ENCODE measurements around the gene SLC52A3. TPM values are rescaled to one million over a fixed set of nuclear protein-coding genes. Genes with fewer than 3 reads are reported as not detected.
"Not testable (repeated sequence)": the region's sequence is repeated elsewhere in the genome, so short reads cannot be mapped to it uniquely, and the experiment has no call there.

Gene SLC52A3
- total RNA-seq, 2 donors from 2014 or later = 15.6 to 19.7 TPM

- no peak for TF ChIP-seq CTCF (IDR thresholded peaks at IDR 0.05)
- Histone ChIP-seq H3K9ac (ENCODE audit: low read depth in 2 of 2, low read length in 2 of 2) (no peak overlapping the region), H3K36me3 (no peaks in the 10 kb centered on the region), H3K27ac (no peak overlapping the region), H3K9me3 (no peaks in the 10 kb centered on the region), H3K4me3 (no peak overlapping the region), H3K4me1 (no peaks in the 10 kb centered on the region), H3K27me3 (no peaks in the 10 kb centered on the region)
- intact Hi-C loops (cut with DNase I) = no loop called here
- DNase-seq = no peak
Observed at GRCh38 chr20:805713-806112, 37.4 kb upstream of the SLC52A3 start.

DNA sequence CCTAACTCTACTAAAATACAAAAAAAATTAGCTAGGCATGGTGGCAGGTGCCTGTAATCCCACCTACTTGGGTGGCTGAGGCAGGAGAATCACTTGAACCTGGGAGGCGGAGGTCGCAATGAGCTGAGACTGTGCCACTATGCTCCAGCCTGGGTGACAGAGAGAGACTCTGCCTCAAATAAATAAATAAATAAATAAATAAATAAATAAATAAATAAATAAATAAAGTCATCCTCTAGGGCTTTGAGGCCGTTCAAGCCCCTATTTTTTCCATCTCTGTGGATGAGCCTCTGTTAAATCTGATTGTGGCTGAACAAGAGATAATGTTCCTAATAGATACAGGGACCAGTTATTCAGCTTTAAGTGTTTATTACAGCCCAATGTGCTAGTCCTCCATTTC lies 33.4 kb upstream of the SLC52A3 start:
- no peaks in the 10 kb centered on the region for H3K9me3 ChIP-seq
- H3K36me3 ChIP-seq = no peaks in the 10 kb centered on the region
- H3K27me3 ChIP-seq = no peaks in the 10 kb centered on the region
- no peak overlapping the region for H3K4me3 ChIP-seq
- H3K4me1 ChIP-seq = no peaks in the 10 kb centered on the region
- no peak overlapping the region for H3K27ac ChIP-seq
- intact Hi-C loops (cut with DNase I) = no loop called here
- H3K9ac ChIP-seq (ENCODE audit: low read depth in 2 of 2, low read length in 2 of 2) = no peak overlapping the region
- no peak for TF ChIP-seq CTCF (IDR thresholded peaks at IDR 0.05)
- no peak for DNase-seq

DNA sequence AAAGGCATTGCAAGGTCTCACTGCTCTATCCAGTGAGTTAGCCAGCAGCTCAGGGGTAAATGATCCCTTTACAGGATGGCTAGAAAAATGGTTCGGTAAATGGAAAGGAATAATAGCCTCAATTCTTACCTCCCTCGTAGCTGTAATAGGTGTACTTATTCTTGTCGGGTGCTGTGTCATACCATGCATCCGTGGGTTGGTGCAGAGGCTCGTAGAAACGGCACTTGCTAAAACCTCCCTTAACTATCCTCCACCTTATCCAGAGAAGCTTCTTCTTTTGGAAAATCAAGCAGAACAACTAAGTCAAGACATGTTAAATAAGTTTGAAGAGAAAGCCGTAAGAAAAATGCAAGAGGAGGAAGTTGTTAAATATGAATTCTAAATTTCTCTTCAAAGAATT lies 31.7 kb upstream of the SLC52A3 start:
- H3K36me3 ChIP-seq; H3K9me3 ChIP-seq; H3K9ac ChIP-seq (ENCODE audit: low read depth in 2 of 2, low read length in 2 of 2); H3K4me3 ChIP-seq; intact Hi-C loops (cut with DNase I); H3K27ac ChIP-seq; H3K27me3 ChIP-seq; H3K4me1 ChIP-seq; DNase-seq: not testable (repeated sequence)

GRCh38 chr20:798746-799145 lies 30.4 kb upstream of the SLC52A3 start:
- H3K36me3 ChIP-seq; H3K27ac ChIP-seq; H3K9me3 ChIP-seq; intact Hi-C loops (cut with DNase I); H3K9ac ChIP-seq (ENCODE audit: low read depth in 2 of 2, low read length in 2 of 2); DNase-seq; H3K4me3 ChIP-seq; H3K27me3 ChIP-seq; H3K4me1 ChIP-seq: not testable (repeated sequence)

- H3K9ac ChIP-seq (ENCODE audit: low read depth in 2 of 2, low read length in 2 of 2) = no peak overlapping the region
- intact Hi-C loops (cut with DNase I) = no loop called here
- no peak for TF ChIP-seq CTCF (IDR thresholded peaks at IDR 0.05)
- no peak for DNase-seq
- H3K27ac ChIP-seq = no peak overlapping the region
- H3K36me3 ChIP-seq = no peaks in the 10 kb centered on the region
- no peaks in the 10 kb centered on the region for H3K4me1 ChIP-seq
- no peaks in the 10 kb centered on the region for H3K9me3 ChIP-seq
- H3K4me3 ChIP-seq = no peak overlapping the region
- no peaks in the 10 kb centered on the region for H3K27me3 ChIP-seq
Observed at GRCh38 chr20:796921-797320, 28.6 kb upstream of the SLC52A3 start.

DNA sequence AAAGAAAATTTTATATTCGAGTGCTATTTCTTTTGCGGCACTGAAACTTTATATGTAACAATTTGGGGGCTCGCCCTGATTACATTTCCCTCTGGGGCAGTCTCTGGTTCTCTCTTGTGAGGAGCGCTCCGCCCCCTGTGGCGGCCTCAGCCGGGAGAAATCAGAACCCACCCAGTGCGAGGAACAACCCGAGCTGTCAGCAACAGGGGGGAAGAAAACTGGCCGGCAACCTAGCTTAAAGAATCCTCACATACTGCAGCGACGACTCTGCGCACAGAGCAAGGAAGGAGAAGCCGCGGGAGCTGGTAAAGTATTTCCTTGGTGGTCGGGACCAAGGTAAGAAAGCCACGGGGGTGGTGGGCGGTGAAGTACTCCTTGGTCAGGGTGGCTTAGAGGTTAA lies 23.9 kb upstream of the SLC52A3 start:
- H3K27ac ChIP-seq = no peak overlapping the region
- TF ChIP-seq CTCF (IDR thresholded peaks at IDR 0.05) = no peak

GRCh38 chr20:791056-791455 lies 22.8 kb upstream of the SLC52A3 start:
- H3K9ac ChIP-seq (ENCODE audit: low read depth in 2 of 2, low read length in 2 of 2) = no peak overlapping the region
- H3K4me3 ChIP-seq = no peak overlapping the region
- no peak overlapping the region for H3K27ac ChIP-seq
- H3K9me3 ChIP-seq = no peaks in the 10 kb centered on the region
- intact Hi-C loops (cut with DNase I) = no loop called here
- no peaks in the 10 kb centered on the region for H3K27me3 ChIP-seq
- DNase-seq = no peak
- H3K36me3 ChIP-seq = no peaks in the 10 kb centered on the region
- TF ChIP-seq CTCF (IDR thresholded peaks at IDR 0.05) = no peak
- H3K4me1 ChIP-seq = no peaks in the 10 kb centered on the region

More for the DNA sequence above, 23.9 kb upstream of the SLC52A3 start:
- Histone ChIP-seq H3K9ac (ENCODE audit: low read depth in 2 of 2, low read length in 2 of 2) (no peak overlapping the region), H3K4me1 (no peaks in the 10 kb centered on the region), H3K36me3 (no peaks in the 10 kb centered on the region), H3K4me3 (no peak overlapping the region), H3K27me3 (no peaks in the 10 kb centered on the region), H3K9me3 (no peaks in the 10 kb centered on the region)
- no peak for DNase-seq
- intact Hi-C loops (cut with DNase I) = no loop called here
